GM23248 (cell line): ENCODE measurements around the gene TNIK.

ENCODE experiments used
- EZH2 ChIP-seq: fragments of 200-600 bp; sonication (generic); IDR thresholded peaks from 2 replicates; pipeline ENCODE4 v1.6.1; 2018; ENCODE audit warnings: antibody characterized with exemption, mild to moderate bottlenecking; ENCODE audit not compliant: insufficient read depth, poor library complexity, severe bottlenecking
- EZH2phosphoT487 ChIP-seq: fragments of 200-600 bp; sonication (generic); IDR thresholded peaks from 2 replicates; pipeline ENCODE4 v1.6.1; 2018; ENCODE audit warnings: antibody characterized with exemption, moderate library complexity, mild to moderate bottlenecking, low read depth; ENCODE audit not compliant: insufficient read depth

DNA sequence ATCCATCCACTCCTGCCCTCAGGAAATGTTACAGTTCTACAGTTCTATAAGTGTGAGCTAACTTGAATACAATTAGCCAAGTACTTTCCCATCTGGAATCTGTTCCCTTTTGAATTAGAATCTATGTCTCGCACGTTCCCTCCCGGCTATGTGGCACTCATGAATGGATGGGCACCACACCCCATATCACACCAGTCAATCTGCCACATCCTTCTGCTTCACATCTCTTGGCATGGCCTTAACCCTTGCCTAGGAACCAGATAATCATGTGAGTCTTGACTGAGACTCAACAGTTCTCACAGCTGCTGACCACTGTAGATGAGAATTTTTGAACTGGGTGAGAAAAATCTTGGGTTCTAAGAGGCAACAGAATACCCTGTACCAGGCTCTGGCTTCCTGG lies 180.2 kb downstream of the TNIK start:
- no peak for TF ChIP-seq EZH2
- TF ChIP-seq EZH2phosphoT487: no peak
